WI38 (cell line): ENCODE results near the gene NR2C1.

Source experiments
- H3K4me3 ChIP-seq: 2 replicates; pipeline ENCODE4 v1.5.1; 2011; ENCODE audit warnings: low read depth, mild to moderate bottlenecking, control low read depth, low read length
- TF ChIP-seq, protein P1 (sequence below): IDR thresholded peaks from 2 replicates; pipeline ENCODE4 v1.5.1; 2012; ENCODE audit warnings: low read depth, mild to moderate bottlenecking, control low read depth, low read length

The NR2C1 gene

GRCh38 chr12:94977766-94978468 is 95.5 kb downstream of the NR2C1 start:
- TF ChIP-seq, protein P1, sequence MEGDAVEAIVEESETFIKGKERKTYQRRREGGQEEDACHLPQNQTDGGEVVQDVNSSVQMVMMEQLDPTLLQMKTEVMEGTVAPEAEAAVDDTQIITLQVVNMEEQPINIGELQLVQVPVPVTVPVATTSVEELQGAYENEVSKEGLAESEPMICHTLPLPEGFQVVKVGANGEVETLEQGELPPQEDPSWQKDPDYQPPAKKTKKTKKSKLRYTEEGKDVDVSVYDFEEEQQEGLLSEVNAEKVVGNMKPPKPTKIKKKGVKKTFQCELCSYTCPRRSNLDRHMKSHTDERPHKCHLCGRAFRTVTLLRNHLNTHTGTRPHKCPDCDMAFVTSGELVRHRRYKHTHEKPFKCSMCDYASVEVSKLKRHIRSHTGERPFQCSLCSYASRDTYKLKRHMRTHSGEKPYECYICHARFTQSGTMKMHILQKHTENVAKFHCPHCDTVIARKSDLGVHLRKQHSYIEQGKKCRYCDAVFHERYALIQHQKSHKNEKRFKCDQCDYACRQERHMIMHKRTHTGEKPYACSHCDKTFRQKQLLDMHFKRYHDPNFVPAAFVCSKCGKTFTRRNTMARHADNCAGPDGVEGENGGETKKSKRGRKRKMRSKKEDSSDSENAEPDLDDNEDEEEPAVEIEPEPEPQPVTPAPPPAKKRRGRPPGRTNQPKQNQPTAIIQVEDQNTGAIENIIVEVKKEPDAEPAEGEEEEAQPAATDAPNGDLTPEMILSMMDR, result no peak

GRCh38 chr12:94973221-94973620 is 100.2 kb downstream of the NR2C1 start:
- TF ChIP-seq, protein P1, result no peak
- H3K4me3 ChIP-seq, result no peak overlapping the region

More at GRCh38 chr12:94977766-94978468, 95.5 kb downstream of the NR2C1 start:
- no peak overlapping the region for H3K4me3 ChIP-seq

DNA sequence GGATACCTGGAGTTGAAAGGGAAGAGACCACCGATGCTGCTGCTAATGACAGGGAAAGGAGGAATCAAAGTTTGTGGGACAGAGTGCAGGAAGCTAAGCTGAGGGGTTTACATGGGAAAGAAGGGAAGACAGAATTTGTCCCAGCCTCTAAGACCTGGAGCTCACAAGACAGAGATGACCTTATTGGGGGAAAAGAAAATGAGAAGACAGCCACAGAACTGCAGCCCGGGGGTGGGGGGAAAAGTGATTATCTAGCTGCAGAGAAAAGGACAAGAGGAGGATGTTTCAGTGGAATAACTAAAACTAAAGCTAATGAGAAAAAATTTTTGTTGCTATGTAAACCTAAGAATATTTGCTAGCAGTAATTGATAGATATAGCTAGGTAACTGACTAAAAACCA is 100.6 kb downstream of the NR2C1 start:
- TF ChIP-seq, protein P1, result no peak
- H3K4me3 ChIP-seq, result no peak overlapping the region

DNA sequence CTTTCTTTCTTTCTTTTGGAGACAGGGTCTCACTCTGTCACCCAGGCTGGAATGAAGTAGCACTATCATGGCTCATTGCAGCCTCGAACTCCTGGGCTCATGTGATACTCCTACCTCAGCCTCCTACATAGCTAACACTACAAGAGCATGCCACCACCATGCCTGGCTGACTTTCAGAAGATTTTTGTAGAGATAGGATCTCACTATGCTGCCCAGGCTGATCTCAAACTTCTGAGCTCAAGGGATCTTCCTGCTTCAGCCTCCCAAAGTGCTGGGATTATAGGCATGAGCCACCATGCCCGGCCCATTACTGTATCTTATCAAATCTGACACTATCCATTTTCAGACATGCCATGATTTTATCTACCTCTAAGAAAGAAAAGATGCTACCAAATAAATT is 101.5 kb downstream of the NR2C1 start:
- TF ChIP-seq, protein P1, result no peak
- H3K4me3 ChIP-seq, result no peak overlapping the region

DNA sequence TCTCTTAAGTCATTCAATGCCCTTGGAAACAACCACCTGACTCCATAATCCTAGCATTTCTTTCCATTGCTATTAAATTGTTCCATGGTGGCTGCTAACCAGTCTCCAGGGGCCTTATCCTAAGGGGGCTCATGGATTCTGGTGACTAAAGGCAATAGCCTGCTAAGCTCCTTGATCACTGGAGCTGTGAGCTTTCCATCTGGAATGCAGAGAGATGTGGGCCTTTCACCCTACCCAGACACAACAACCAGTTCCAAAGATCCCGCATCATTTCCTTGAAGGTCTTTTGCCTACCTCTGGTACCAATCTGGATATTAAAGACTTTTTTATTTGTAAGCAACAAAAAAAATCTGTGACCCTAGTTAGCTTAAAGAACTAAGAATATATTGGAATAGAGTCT is 102.9 kb downstream of the NR2C1 start:
- TF ChIP-seq, protein P1, result no peak
- H3K4me3 ChIP-seq, result no peak overlapping the region
